GM18861 (cell line): ENCODE measurements around the gene FERMT3.

ENCODE experiments used
- ATAC-seq: cut with Tn5 transposase; IDR thresholded peaks from one replicate; pipeline ENCODE4 v1.9.1; 2021; ENCODE audit not compliant: unreplicated experiment

The FERMT3 gene

DNA sequence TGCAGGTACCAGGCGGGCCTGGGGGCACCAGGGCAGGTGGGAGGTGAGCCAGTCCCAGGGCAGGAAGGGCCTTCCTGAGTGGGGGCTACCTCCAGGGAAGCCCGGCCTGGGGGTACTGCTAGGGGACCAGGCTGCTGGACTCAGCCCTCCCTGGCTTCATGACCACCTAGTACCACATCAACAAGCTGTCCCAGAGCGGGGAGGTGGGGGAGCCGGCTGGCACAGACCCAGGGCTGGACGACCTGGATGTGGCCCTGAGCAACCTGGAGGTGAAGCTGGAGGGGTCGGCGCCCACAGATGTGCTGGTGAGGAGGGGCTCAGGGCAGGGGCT, 12.8 kb downstream of the FERMT3 start:
- no peak for ATAC-seq

DNA sequence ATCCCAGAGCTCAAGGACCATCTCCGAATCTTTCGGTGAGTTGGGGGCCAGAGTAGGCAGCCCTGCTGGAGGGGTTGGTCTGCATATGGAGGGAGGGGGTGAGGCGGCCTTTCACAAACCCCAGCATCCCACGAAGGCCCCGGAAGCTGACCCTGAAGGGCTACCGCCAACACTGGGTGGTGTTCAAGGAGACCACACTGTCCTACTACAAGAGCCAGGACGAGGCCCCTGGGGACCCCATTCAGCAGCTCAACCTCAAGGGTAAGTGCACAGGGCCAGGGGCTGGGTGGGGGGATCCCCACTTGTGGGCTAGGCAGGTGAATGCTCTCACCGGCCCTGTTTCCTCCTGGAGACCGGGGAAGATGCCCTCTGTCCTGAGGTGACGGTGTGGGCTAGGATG, 13.2 kb downstream of the FERMT3 start:
- no peak for ATAC-seq

DNA sequence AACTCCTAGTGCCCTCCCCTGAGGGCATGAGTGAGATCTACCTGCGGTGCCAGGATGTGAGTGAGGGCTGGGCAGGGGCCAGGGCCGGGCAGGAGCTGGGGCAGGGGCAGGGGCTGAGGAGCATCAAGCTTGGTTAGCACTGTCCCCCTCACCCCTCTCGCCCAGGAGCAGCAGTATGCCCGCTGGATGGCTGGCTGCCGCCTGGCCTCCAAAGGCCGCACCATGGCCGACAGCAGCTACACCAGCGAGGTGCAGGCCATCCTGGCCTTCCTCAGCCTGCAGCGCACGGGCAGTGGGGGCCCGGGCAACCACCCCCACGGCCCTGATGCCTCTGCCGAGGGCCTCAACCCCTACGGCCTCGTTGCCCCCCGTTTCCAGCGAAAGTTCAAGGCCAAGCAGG, 13.8 kb downstream of the FERMT3 start:
- no peak for ATAC-seq

DNA sequence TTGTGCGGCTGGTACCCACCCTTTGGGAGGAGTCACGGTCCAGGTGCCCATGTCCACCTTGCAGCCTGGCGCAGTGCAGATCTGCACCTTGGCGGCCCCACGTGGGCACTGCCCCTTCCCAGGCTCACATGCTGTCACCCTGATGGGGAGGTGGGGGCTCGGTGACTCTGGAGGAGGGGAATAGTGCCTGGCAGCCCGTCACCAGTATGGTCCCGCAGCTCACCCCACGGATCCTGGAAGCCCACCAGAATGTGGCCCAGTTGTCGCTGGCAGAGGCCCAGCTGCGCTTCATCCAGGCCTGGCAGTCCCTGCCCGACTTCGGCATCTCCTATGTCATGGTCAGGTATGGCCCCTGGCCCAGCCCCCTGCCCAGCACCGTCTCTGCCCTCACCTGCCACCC, 14.3 kb downstream of the FERMT3 start:
- ATAC-seq: no peak

DNA sequence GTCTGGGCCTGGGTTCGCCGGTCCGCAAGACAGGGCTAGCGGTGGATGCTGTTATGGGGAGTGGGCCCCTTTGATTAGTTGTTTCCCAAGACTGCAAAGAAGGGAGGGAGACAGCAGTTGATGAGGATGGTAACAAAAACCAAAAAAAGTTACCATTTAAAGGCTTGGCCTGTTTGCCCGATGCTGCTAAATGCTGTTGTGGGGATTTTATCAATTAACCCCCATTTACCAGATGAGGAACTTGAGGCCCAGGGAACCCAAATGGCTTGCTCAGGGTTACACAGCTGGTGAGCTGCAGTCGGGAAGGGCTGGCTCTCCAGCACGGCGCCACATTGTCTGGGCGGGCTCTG, 16.1 kb downstream of the FERMT3 start:
- no peak for ATAC-seq

DNA sequence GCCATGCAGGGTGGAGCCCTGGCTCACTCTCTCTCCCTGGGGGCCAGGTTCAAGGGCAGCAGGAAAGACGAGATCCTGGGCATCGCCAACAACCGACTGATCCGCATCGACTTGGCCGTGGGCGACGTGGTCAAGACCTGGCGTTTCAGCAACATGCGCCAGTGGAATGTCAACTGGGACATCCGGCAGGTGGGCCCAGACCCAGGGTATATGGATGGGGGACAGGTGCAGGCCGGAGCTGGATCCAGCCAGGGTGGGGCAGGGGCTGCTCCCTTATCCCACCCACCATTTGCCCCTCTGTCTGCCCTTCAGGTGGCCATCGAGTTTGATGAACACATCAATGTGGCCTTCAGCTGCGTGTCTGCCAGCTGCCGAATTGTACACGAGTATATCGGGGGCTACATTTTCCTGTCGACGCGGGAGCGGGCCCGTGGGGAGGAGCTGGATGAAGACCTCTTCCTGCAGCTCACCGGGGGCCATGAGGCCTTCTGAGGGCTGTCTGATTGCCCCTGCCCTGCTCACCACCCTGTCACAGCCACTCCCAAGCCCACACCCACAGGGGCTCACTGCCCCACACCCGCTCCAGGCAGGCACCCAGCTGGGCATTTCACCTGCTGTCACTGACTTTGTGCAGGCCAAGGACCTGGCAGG, 16.6 kb downstream of the FERMT3 start:
- no peak for ATAC-seq

DNA sequence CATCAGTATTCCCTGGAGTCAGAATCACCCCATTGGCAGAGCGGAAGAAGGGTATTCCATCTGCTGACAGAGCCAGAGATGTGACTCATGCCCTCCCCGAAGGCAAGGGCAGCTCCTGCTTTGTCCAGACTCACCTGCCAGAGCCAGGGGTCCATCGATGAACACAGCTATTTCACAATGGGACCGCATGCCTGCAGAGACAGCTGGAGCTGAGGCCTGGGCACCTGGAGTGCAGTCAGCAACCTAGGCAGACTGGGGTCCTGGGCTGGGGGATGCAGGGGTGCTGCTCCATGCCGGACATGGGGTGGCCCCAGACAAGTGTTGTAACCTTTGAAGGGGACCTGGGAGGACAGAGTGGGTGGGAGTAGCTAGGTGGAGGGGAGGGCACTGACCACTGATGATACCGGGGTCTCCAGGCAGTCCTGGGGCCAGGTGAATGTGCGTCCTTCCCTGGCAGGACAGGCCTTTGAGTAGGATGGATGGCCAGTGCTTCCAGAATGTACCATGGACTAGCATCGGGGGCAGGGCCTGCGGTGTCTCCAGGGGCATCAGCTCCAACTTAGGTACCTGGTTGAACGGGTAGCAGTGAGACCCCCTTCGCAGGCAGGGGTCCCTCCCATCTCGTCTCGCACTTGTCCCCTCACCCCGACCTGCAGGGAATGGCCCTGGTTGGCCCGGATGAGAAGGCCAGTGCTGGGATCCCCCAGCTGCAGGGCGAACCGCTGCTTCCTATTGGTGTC, 17.8 kb downstream of the FERMT3 start:
- ATAC-seq: no peak

DNA sequence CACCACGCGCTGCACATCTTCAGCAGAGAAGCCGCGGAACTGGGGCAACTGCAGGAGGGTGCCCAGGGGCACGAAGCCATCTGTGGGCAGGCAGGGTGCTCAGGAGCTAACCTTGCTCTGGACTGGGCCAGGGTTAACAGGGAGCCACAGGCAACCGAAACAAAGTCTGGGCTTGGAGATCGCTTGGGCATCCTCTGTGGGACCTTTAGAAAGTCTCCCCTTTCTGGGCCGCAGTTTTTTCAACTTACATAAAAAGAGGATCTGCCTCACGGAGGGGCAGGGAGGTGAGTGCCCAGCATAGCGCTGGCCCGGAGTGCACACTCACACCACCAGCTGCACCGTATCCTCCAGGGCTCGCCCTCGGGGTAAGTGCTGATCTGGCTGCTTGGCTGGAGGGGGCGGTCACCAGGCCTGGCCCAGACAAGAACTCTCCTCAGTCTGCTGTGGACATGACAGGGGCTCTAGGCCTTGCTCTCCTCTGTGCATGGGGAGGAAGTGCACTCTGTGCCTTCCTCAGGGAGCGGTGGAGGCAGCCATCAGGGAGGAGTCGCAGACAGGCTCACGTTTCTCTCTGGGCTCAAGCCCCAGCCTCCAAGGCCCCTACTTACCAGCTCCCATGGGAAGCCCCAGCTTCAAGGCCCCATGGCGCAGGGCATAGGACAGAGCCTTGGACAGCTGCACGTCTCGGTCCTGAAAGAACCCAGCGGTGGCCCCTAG, 18.5 kb downstream of the FERMT3 start:
- no peak for ATAC-seq

DNA sequence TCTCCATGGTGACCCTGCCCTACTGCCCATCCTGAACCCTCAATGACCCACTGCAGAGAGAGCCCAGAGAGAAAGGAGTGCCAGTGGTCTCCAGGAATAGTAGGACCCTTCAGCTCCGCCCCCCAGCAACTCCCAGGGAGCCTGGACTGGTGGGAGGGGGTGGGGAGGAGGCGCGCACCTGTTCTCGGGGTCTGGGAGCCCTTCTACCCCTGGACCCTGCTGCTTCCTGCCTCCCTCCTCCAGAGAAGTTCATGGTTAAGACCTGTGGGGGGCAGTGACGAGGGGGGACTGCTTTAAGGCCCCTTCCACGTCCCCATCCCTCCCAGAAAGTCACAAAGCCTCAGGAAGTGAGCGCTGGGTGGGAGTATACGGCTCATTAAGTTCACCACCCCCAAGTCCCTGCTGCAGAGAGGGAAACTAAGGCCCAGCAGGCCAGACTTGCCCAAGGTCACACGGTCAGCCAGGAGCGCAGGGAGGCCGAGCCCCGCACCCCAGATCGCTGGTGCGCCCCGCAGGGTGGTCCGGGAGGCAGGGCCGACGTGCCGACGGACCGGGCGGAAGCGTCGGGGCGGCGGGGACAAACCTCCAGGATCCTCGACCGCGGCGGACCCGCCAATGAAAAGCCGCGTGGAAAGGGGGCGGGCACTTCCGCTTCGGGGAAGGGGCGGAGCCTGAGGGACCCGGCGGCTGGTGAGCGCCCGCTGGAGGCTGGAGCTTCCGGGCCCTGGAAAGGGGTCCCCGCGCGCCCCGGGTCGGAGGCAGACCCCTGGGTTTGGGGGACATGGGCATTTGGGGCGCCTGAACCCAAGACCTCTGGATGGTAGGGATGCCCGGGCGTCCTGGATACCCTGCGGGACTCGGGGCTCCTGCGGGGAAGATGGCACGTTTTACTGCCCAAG, 19.3 kb downstream of the FERMT3 start, which contains the start of the genes NUDT22 and TRPT1:
Gene NUDT22 (plus strand): TSS at position 667 of the 899 bp plus-strand sequence. CDS start 379 bp downstream, outside the sequence.
Gene TRPT1 (minus strand): TSS at position 579 of the 899 bp plus-strand sequence. CDS start 326 bp downstream, at position 253.
- peak; percentile 35 for ATAC-seq

DNA sequence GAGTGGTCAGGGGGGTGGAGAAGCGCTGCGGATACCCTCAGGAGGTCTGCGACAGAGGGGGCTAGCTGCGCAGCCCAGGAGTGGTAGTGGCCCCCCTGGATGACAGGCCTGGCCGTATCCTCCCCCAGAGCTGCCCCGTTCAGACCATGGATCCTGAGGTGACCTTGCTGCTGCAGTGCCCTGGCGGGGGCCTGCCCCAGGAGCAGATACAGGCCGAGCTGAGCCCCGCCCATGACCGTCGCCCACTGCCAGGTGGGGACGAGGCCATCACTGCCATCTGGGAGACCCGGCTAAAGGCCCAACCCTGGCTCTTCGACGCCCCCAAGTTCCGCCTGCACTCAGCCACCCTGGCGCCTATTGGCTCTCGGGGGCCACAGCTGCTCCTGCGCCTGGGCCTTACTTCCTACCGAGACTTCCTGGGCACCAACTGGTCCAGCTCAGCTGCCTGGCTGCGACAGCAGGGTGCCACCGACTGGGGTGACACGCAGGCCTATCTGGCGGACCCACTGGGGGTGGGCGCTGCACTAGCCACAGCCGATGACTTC, 20.1 kb downstream of the FERMT3 start:
- no peak for ATAC-seq

DNA sequence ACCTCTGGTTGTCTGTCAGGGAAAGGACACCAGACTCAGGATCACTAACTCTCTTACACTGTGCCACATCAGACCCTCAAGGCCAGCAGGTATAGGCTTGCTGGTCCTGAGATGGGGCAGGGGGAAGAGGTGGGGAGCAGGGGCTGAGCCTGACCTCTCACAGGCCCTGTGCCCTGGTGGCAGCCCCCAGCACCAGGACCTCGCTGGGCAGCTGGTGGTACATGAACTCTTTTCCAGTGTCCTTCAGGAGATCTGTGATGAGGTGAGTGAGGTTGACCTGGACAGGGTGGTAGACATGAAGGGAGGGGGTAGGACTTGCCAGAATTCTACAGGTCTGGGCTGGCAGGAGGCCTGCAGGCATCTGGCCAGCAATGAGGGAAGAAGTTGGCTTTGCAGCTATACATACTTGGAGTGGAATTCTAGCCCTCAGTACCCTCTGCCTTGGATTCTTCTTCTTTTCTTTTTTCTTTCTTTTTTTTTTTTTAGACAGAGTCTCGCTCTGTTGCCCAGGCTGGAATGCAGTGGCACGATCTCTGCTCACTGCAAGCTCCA, 21.0 kb downstream of the FERMT3 start:
- no peak for ATAC-seq

DNA sequence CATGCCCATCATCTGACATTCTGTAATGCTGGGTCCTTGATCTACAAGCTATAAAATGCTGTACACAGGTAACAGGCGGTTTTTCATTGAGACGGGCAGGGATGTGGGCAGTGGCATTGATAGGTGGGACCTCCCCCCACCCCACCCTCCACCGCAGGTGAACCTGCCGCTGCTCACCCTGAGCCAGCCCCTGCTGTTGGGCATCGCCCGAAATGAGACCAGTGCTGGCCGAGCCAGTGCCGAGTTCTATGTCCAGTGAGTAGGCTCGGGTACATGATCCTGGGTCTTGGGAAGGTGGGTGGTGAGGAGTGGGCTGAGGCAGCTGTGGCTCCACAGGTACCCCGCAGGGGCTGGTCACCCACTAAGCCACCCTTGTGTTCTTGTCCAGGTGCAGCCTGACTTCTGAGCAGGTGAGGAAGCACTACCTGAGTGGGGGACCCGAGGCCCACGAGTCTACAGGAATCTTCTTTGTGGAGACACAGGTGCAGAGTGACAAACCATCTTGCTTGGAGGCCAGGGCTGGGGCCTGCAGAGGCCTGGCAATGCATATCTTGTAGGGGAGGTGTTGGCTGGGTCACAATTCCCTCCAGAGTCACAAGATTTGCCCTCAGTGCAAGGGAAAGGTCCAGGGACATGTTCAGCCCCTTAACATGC, 22.7 kb downstream of the FERMT3 start:
- no peak for ATAC-seq

DNA sequence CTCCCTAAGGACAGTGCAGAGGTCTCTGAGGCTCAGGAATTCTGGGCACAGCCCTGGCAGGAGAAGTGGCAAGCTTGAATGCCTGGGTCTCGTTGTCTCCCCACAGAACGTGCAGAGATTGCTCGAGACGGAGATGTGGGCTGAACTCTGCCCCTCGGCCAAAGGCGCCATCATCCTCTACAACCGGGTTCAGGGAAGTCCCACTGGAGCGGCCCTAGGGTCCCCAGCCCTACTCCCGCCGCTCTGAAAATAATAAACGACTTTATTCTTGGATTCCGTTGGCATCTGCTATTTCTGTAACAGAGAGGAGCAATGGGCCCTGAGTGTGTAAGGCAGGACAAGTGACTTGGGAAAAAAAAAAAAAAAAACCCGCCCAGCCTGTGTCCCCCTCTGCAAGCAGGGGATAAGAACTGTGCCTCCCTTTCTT, 23.2 kb downstream of the FERMT3 start:
- ATAC-seq: no peak

DNA sequence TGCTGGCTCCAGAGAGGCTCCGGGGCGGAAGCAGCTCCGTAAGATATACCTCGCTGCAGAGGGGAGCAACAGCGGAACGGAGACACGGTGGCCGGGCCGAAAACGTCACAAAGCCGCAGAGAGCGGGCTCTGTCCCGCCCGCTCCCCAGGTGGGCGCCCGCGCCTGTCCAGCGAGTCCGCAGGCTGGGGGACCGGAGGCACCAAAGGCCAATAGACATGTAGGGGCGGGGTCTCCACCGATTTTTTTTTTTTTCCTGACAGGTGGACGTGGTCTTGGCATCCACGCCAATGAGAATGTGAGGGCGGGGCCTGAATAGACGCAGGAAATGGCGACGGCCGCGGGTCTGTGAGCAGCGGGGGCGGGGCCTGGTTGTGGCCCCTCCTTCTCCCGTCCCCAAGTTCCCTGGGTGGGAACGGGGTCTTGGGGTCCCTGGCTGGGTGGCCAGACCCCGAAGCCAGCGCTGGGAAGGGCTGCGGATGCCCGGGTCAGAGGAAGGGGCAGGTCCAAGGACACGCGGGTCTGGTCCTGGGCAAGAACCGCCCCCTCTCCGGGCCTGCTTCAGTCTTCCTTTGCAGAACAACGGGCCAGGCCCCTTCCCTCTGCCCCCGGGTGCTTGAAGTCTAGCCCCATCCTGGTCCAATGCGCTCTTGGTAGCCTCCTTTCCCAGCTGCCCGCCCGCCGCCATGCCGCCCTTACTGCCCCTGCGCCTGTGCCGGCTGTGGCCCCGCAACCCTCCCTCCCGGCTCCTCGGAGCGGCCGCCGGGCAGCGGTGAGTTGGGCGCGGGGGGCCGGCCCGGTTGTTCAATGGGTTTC, 23.9 kb downstream of the FERMT3 start, which contains the start of gene DNAJC4:
Gene DNAJC4 (plus strand): TSS at position 378 of the 814 bp plus-strand sequence. CDS start 307 bp downstream, at position 685.
- no peak for ATAC-seq

DNA sequence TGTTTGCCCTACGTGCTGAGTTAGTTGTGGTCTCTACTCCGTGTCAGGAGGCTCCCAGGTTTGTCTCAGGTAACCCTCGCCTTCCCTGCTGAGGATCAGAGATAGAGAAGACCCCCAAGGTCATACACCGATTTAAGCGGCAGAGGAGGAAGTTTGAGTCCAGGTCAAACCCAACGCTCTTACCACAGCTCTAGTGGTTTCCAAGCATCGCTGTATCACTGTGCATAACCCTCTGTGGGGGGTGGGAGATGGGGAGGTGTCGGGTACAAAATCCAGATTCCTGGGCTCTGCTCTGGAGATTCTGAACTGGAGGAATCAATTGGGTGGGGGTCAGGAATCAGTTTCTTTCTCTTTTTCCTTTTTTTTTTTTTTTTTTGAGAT, 24.5 kb downstream of the FERMT3 start:
- ATAC-seq: no peak

DNA sequence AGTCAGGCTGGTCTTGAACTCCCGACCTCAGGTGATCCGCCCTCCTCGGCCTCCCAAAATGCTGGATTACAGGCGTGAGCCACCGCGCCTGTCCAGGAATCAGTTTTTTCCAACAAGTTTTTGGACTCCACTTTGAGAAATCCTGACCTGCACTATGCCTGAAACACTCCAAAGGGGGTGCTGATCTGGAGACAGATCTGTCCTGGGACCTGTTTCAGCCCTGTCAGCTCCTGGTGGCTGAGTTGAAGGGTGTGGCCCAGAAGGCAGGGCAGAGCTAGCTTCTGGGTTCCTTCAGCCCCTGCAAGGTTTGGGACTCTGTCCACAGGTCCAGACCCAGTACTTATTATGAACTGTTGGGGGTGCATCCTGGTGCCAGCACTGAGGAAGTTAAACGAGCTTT, 25.0 kb downstream of the FERMT3 start:
- no peak for ATAC-seq

DNA sequence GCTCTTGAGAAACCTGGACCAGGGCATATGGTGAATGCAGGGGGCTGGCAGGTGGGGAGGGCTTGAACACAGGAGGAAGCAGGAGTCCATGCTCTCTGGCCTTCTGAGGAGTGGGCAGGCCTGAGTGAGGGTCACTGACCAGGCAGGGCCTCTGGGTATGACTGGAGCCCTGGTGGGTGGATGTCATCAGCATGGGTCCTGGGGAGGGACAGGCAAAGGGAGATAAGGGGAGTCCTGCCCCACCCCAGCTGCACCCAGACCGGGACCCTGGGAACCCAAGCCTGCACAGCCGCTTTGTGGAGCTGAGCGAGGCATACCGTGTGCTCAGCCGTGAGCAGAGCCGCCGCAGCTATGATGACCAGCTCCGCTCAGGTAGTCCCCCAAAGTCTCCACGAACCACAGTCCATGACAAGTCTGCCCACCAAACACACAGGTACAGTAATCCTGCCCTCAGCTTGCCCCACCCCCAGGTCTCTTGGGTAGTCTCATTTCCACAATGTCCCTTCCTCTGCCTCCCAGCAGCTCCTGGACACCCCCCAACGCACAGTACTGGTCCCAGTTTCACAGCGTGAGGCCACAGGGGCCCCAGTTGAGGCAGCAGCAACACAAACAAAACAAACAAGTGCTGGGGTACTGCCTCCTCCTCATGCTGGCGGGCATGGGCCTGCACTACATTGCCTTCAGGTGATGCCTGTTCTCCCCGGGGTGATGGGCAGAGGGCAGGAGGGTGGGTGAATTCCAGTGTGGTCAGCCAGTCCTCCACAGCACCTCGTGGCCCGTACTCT, 25.9 kb downstream of the FERMT3 start:
- ATAC-seq: no peak

DNA sequence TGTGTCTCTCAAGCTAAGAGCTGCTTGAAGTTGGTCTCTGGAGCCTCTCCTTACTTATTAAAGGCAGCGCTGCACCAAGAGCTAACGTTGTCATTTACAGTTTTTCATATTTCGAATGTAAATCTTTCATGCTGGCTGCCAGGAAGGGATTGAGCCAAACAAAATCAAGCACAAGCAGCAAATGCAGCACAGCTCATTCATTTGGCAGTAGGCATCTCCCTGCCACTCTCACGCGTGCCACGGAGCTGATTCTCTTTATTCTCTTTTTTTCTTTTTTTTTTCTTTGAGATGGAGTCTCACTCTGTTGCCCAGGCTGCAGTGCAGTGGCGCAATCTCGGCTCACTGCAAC, 26.4 kb downstream of the FERMT3 start:
- no peak for ATAC-seq
